Measurements from ENCODE around the gene KLRF1.

KLRF1 gene

DNA sequence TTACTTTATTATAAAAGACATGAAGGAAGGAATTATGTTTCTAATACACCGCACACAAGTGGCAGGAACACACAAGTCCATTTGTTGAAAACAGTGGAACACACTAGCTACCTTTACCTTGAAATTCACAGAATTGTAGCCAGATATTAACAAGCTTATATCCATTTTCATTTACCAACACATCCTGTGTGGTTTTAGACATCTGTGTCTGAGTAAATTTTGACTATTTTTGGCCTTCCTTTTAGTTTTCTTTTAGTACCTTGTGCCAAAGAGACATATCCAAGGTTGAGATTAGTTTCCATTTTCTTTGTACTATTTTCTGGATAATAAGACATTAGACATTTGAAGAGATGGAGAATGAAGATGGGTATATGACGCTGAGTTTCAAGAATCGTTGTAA is 54.0 kb downstream of the KLRF1 start, which contains the start of gene KLRF2:
TSS of gene KLRF2 (plus strand) at position 244 of the 400 bp plus-strand sequence. CDS start at position 351, 107 bp downstream.
- TF ChIP-seq, protein P1, sequence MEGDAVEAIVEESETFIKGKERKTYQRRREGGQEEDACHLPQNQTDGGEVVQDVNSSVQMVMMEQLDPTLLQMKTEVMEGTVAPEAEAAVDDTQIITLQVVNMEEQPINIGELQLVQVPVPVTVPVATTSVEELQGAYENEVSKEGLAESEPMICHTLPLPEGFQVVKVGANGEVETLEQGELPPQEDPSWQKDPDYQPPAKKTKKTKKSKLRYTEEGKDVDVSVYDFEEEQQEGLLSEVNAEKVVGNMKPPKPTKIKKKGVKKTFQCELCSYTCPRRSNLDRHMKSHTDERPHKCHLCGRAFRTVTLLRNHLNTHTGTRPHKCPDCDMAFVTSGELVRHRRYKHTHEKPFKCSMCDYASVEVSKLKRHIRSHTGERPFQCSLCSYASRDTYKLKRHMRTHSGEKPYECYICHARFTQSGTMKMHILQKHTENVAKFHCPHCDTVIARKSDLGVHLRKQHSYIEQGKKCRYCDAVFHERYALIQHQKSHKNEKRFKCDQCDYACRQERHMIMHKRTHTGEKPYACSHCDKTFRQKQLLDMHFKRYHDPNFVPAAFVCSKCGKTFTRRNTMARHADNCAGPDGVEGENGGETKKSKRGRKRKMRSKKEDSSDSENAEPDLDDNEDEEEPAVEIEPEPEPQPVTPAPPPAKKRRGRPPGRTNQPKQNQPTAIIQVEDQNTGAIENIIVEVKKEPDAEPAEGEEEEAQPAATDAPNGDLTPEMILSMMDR (conservative IDR thresholded peaks at IDR 0.05; ENCODE audit: low read length), result no peak
- no peak for DNase-seq (ENCODE audit: low read depth)
- H3K4me3 ChIP-seq (ENCODE audit: low read length), result no peak within 1 kb of the TSS

DNA sequence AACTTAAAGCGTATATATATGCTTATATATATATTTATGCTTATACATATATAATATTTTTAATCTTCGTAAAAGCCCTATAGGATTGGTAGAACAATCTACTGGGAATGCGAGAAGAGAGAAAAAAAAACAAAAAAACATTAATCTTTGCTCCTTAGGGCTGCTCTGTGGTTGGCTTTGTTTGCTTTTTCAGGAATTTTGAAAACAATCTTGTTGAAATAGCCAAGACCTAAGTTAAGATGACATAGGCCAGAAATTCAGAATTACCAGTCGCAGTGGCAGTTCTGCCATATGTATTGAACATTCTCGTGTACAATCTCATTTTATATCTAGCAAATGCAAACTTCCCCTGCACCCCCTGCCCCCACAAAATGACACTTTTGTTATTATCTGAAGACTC is 54.7 kb downstream of the KLRF1 start:
- DNase-seq (ENCODE audit: low read depth), result no peak
- TF ChIP-seq, protein P1 (conservative IDR thresholded peaks at IDR 0.05; ENCODE audit: low read length), result no peak
- H3K4me3 ChIP-seq (ENCODE audit: low read length), result no peak overlapping the region

DNA sequence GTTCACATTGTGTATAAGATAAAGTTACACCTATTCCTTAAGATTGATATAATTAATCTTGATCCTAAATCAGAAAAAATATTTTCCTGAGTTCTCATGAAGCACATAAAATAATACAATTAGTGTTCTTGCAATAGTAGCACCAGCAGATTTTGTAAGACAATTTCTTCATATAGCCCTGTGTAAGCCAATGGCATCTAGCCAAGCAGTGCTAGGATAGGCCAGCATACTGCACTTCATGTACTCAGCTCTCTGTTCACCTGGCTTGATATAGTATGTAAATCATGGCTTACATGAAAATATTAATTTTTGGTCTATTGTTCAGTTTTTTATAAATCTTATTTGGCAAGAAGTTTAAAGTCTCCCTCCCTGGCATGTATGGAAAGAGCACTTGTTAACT is 55.9 kb downstream of the KLRF1 start:
- no peak for DNase-seq (ENCODE audit: low read depth)
- H3K4me3 ChIP-seq (ENCODE audit: low read length), result no peak overlapping the region
- TF ChIP-seq, protein P1 (conservative IDR thresholded peaks at IDR 0.05; ENCODE audit: low read length), result no peak

DNA sequence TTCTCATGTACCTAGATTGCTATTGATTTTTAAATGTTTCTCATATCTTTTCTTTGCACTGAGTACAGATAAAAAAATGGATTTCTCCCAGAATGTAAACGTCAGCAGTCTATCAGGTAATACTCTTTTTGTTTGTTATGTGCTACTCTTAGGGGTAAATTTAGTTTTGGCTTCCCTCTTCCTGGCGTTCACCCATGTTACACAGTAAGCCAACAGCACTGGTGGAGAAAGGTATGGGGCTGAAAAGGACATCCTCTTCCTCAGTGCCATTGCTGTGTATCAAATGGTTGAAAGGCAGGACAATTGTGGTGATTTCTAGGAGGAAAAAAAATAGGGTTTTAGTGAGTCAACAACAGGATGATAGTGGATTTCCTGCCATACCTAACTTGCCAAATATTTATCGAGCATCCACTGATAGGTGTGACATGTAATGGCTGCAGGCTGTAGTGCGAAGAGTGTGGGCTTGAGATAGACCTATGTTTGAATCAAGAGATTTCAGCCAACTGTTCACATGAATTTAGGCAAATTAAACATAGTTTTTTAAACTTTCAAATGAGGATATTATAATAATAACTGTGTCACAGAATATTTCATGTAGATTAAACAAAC is 61.5 kb downstream of the KLRF1 start:
- DNase-seq (ENCODE audit: low read depth), result no peak
- TF ChIP-seq, protein P1 (conservative IDR thresholded peaks at IDR 0.05; ENCODE audit: low read length), result no peak
- no peak overlapping the region for H3K4me3 ChIP-seq (ENCODE audit: low read length)

All from AG10803 (cell line).